SU-DHL-6 (cell line): ENCODE data around the gene HERC4.

Source experiments
- H2AFZ ChIP-seq: fragments of 200-600 bp; sonication (generic); 2 replicates; pipeline ENCODE4 v1.6.1; 2014; ENCODE audit warnings: low read depth, mild to moderate bottlenecking, moderate library complexity, mixed read lengths, antibody characterized with exemption, low read length; ENCODE audit not compliant: severe bottlenecking
- H3F3A ChIP-seq: fragments of 200-600 bp; shearing (Covaris generic); 2 replicates; pipeline ENCODE4 v1.6.0; 2016; ENCODE audit warnings: antibody characterized with exemption, mild to moderate bottlenecking; ENCODE audit not compliant: insufficient read depth
- H3K27ac ChIP-seq: fragments of 200-600 bp; sonication (generic); 2 replicates; pipeline ENCODE4 v1.5.1; 2016; ENCODE audit warnings: low read depth, mild to moderate bottlenecking, low read length, moderate library complexity, mixed read lengths
- H3K27me3 ChIP-seq: fragments of 200-600 bp; sonication (generic), shearing (Covaris generic); 2 replicates; pipeline ENCODE4 v1.6.0; 2014; ENCODE audit warnings: mild to moderate bottlenecking, low read length
- H3K36me3 ChIP-seq: fragments of 200-600 bp; sonication (generic); 2 replicates; pipeline ENCODE4 v1.6.1; 2014; ENCODE audit warnings: mild to moderate bottlenecking, low read length, mixed read lengths
- H3K4me2 ChIP-seq: fragments of 300-600, 200-600 bp; shearing (Covaris generic), sonication (generic); 2 replicates; pipeline ENCODE4 v1.6.0; 2014; ENCODE audit warnings: low read length, low read depth, mild to moderate bottlenecking; ENCODE audit not compliant: poor library complexity, severe bottlenecking
- H3K4me3 ChIP-seq: fragments of 200-600 bp; sonication (generic); 2 replicates; pipeline ENCODE4 v1.5.1; 2014; ENCODE audit warnings: antibody characterized with exemption, low read length, mild to moderate bottlenecking, mixed read lengths; ENCODE audit not compliant: insufficient read depth, poor library complexity, severe bottlenecking
- H3K79me2 ChIP-seq: fragments of 200-600 bp; sonication (generic); 2 replicates; pipeline ENCODE4 v1.6.1; 2014; ENCODE audit warnings: mild to moderate bottlenecking, low read length, moderate library complexity; ENCODE audit not compliant: insufficient read depth
- H3K9ac ChIP-seq: fragments of 200-600 bp; sonication (generic); 2 replicates; pipeline ENCODE4 v1.7.0; 2014; ENCODE audit warnings: mild to moderate bottlenecking, low read length
- H3K9me2 ChIP-seq: fragments of 200-600 bp; sonication (generic); replicated peaks from 2 replicates; pipeline ENCODE4 v1.6.1; 2014; ENCODE audit warnings: low read length; ENCODE audit not compliant: insufficient read depth
- H3K9me3 ChIP-seq: fragments of 200-600 bp; sonication (generic); 2 replicates; pipeline ENCODE4 v1.6.1; 2014; ENCODE audit warnings: low read length, mixed read lengths; ENCODE audit not compliant: insufficient read depth
- H4K20me1 ChIP-seq: fragments of 200-600 bp; sonication (generic); 2 replicates; pipeline ENCODE4 v1.6.1; 2014; ENCODE audit warnings: low read depth, mild to moderate bottlenecking, antibody characterized with exemption, low read length, moderate library complexity, mixed read lengths
- EZH2phosphoT487 ChIP-seq: fragments of 200-600 bp; sonication (generic), shearing (Covaris generic); conservative IDR thresholded peaks from 2 replicates; pipeline ENCODE4 v1.6.1; 2018; ENCODE audit warnings: mild to moderate bottlenecking, antibody characterized with exemption, low read length, moderate library complexity, mixed read lengths
- TF ChIP-seq, protein P1 (sequence below): fragments of 200-600 bp; sonication (generic); IDR thresholded peaks from one replicate; pipeline ENCODE4 v1.5.1; 2017; ENCODE audit warnings: antibody characterized with exemption, mild to moderate bottlenecking, low read length, moderate library complexity; ENCODE audit not compliant: insufficient read depth, poor library complexity, severe bottlenecking

Gene HERC4

GRCh38 chr10:67934336-67934735 lies 140.7 kb downstream of the HERC4 start:
- Histone ChIP-seq H3F3A (0 out of 2 replicates have a peak, but pooled peaks cover 4% of the 10 kb centered on the region), H4K20me1 (no peaks in the 10 kb centered on the region; the same call in 1 of the 2 replicates), H3K27me3 (no peaks in the 10 kb centered on the region), H2AFZ (no peak overlapping the region), H3K4me3 (no peak overlapping the region), H3K27ac (no peak overlapping the region), H3K36me3 (peaks cover 36% of the 10 kb centered on the region), H3K9me2 (no peaks in the 10 kb centered on the region), H3K79me2 (no peaks in the 10 kb centered on the region), H3K9me3 (no peaks in the 10 kb centered on the region), H3K4me2 (no peak overlapping the region), H3K9ac (no peak overlapping the region)
- TF ChIP-seq EZH2phosphoT487, result no peak
- TF ChIP-seq, protein P1, sequence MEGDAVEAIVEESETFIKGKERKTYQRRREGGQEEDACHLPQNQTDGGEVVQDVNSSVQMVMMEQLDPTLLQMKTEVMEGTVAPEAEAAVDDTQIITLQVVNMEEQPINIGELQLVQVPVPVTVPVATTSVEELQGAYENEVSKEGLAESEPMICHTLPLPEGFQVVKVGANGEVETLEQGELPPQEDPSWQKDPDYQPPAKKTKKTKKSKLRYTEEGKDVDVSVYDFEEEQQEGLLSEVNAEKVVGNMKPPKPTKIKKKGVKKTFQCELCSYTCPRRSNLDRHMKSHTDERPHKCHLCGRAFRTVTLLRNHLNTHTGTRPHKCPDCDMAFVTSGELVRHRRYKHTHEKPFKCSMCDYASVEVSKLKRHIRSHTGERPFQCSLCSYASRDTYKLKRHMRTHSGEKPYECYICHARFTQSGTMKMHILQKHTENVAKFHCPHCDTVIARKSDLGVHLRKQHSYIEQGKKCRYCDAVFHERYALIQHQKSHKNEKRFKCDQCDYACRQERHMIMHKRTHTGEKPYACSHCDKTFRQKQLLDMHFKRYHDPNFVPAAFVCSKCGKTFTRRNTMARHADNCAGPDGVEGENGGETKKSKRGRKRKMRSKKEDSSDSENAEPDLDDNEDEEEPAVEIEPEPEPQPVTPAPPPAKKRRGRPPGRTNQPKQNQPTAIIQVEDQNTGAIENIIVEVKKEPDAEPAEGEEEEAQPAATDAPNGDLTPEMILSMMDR, result no peak

- no peaks in the 10 kb centered on the region for H4K20me1 ChIP-seq
- TF ChIP-seq, protein P1, result no peak
- no peak for TF ChIP-seq EZH2phosphoT487
- H3K9me3 ChIP-seq, result no peaks in the 10 kb centered on the region
- no peaks in the 10 kb centered on the region for H3K9me2 ChIP-seq
- H3K4me3 ChIP-seq, result no peak overlapping the region
- H3K27me3 ChIP-seq, result no peaks in the 10 kb centered on the region
- peaks cover 31% of the 10 kb centered on the region for H3K36me3 ChIP-seq
- H3K27ac ChIP-seq, result no peak overlapping the region
- no peak overlapping the region for H3K4me2 ChIP-seq
- H3K9ac ChIP-seq, result no peak overlapping the region
- no peak overlapping the region for H2AFZ ChIP-seq
- no peaks in the 10 kb centered on the region for H3K79me2 ChIP-seq
- H3F3A ChIP-seq, result 0 out of 2 replicates have a peak, but pooled peaks cover 4% of the 10 kb centered on the region
Observed at GRCh38 chr10:67933199-67933598, 141.9 kb downstream of the HERC4 start.

DNA sequence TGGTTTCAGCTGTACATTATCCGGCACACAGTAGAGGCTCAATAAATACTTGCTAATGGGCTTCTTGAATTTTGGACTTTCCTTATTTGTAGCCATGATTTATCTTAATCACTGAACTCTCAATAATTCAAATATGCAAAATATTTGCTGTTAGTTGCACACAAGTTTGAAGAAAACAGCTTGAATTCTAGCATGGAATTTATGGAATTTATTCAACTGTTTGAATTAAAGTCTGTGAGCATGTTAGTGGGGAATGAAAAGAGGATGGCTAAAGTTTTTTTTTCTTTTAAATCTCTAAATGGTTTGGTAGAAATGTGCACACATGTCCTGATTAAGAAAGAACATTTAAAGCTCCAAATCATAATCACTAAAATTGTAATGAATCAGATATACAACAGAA lies 148.1 kb downstream of the HERC4 start:
- Histone ChIP-seq H3K9me3 (no peaks in the 10 kb centered on the region), H3F3A (peaks cover 8% of the 10 kb centered on the region; the same call in 1 of the 2 replicates), H2AFZ (no peak overlapping the region), H3K4me2 (no peak overlapping the region), H3K4me3 (no peak overlapping the region), H3K36me3 (peaks cover 21% of the 10 kb centered on the region), H3K79me2 (no peaks in the 10 kb centered on the region), H3K9me2 (no peaks in the 10 kb centered on the region), H3K27me3 (no peaks in the 10 kb centered on the region), H3K9ac (no peak overlapping the region), H3K27ac (no peak overlapping the region), H4K20me1 (no peaks in the 10 kb centered on the region)
- no peak for TF ChIP-seq EZH2phosphoT487
- TF ChIP-seq, protein P1, result no peak
